NCI-H2196 treated with DMSO at 0.1 percent for 48 hours (cell line): ENCODE measurements around the gene KBTBD7.

ENCODE experiments used
- DNase-seq: peaks from one replicate; lab custom pipeline; 2025; ENCODE audit not compliant: unreplicated experiment; lab: John Stamatoyannopoulos, UW

The KBTBD7 gene, protein sequence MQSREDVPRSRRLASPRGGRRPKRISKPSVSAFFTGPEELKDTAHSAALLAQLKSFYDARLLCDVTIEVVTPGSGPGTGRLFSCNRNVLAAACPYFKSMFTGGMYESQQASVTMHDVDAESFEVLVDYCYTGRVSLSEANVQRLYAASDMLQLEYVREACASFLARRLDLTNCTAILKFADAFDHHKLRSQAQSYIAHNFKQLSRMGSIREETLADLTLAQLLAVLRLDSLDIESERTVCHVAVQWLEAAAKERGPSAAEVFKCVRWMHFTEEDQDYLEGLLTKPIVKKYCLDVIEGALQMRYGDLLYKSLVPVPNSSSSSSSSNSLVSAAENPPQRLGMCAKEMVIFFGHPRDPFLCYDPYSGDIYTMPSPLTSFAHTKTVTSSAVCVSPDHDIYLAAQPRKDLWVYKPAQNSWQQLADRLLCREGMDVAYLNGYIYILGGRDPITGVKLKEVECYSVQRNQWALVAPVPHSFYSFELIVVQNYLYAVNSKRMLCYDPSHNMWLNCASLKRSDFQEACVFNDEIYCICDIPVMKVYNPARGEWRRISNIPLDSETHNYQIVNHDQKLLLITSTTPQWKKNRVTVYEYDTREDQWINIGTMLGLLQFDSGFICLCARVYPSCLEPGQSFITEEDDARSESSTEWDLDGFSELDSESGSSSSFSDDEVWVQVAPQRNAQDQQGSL

DNA sequence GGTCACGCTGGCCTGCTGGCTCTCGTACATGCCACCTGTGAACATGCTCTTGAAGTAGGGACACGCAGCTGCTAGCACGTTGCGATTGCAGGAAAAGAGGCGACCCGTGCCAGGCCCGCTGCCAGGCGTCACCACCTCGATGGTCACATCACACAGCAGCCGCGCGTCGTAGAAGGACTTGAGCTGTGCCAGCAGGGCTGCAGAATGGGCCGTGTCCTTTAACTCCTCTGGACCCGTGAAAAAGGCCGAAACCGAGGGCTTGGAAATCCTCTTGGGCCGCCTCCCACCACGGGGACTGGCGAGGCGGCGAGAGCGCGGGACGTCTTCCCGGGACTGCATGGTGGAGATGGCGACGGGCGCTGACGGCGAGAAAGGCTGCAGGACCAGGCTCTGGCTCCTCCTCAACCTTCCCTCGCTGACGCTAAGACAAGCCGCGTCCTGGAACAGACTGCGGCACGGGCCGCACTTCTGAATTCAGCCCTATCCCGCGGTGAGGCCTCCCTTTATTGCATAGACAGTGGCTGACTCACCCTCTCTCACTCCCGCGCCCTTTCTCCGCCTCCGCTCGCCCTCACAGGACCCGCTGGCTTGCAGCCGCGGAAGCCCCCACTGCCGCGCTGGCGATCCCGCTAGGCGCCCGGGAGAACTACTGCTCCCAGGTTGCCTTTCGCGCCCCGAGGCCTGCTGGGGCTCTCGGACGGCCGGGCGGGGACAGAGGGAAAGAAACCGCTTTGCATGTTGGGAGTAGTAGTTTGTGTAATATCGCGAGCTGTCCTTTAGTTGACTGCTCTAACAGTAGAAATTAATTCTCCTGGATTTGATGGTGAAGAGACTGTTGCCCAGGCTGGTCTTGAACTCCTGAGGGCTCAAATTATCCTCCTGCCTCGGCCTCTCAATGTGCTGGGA, at the start of gene KBTBD7:
KBTBD7 (minus strand) TSS at position 651 of the 906 bp plus-strand sequence; CDS start at position 339, 312 bp downstream.
- DNase-seq, result peak; percentile 69

DNA sequence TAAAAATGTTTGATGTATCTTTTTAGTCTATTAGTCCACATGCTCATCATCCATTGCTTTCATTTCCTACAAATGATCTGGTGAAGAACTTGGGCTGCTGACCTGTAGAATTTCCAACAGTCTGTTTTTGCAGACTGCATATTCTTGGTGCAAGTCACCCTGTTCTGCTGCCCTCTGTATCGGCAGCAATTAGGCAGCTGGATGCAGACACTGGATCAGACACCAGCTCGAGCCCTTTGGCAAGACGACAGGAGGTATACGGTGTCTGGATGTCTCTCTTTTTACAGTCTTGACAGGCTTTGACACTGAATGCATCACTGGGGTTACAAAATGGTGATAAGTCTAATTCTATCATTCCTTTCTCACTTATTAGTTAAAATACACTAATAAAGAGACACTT, 47.3 kb upstream of the KBTBD7 start:
- no peak for DNase-seq

DNA sequence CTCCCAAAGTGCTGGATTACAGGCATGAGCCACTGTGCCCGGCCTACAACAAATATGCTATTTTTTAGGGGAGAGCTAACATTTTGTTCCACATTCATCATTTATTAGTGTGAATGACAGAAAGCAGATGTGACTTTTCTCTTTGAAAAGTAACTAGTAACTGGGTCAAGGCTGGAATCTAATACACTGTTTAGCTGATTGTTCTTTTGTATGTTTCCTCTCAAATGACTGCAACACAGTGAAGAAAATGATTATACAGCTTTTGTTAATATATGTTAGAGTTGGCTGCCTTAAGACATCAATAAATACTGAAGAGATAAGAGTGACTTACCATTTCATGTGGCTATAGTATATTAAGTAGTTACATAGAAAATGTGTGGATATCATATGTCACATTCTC, 42.0 kb upstream of the KBTBD7 start:
- no peak for DNase-seq

DNA sequence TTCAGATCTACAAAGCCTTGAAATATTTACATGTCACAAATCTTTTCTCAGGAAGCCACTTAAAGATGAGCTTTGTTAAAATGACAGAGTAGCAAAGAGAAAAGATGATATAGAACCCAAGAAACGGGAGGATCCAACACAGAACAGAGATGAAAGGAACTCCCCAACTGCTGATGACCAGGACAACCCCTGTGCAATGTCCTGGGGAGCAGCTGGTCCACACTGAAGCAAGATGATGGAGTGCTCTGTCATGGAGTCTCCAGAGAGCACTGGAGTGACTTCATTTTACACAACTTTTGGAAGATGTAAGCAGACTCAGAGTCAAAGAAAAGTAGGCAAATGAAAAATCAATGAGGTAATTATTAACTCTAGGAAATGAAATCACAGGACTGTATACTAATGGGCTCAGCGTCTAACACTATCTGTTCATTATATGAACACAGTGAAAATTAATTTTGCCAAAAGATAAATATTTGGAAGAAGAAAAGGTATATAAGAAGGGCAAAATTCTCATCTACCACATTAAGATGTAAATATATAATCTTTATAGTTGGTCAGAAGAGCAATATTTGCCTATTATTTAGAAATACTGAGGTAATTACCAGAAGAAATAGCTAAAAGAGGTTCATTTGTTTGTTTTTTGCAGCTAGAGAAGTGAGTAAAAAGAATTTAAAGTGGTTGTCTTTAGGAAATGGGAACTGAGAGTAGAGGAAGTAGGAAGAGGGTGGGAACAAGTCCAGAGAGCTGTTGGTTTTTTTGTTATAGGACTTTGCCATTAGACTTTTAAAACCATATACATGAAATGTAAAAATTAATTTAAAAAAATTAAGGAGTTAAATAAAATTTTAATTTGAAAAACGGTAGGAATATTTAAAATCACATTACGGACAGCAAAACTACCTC, 38.5 kb upstream of the KBTBD7 start:
- no peak for DNase-seq

DNA sequence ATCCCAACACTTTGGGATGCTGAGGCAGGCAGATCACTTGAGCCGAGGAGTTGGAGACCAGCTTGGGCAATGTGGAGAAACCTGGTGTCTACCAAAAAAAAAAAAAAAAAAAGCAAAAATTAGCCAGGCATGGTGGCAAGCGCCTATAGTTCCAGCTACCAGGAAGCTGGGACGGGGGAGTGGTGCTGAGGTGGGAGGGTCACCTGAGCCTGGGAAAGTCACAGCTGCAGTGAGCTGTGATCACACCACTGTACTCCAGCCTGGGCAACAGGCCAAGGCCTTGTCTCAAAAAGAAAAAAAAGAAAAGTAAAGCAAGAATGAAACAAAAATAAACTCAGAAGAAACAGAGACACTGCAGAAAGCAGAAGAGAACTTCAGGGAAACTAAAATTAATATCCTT, 37.4 kb upstream of the KBTBD7 start:
- no peak for DNase-seq

DNA sequence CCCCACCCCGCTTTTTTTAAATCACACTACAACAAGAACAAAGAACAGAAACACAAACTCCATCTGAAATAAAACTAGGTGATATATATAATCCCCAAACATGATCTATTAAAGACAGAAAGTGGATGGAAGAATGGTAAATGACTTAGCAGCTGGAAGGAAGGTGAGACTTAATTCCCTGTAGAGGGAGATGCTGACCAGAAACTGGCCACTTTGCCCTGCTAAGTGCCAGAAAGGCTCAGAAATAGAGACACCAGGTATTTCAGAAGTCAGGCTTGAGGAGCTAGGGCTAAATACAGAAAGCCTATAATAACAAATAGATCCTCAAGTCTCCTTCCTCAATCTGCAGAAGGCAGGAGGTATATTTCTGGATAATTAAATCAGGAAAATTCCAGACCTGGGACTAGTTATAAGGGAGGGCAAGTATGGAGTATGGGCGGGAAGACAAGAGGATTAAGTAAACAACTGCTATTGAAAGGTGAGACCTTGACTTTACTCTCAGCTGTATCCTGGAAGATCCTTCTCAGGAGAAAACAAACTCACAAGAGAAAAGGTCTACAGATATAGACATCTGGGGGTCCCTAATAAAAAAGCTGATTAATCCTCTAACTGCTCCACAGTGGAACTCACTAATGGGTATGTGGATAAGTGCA, 36.8 kb upstream of the KBTBD7 start:
- DNase-seq, result no peak

DNA sequence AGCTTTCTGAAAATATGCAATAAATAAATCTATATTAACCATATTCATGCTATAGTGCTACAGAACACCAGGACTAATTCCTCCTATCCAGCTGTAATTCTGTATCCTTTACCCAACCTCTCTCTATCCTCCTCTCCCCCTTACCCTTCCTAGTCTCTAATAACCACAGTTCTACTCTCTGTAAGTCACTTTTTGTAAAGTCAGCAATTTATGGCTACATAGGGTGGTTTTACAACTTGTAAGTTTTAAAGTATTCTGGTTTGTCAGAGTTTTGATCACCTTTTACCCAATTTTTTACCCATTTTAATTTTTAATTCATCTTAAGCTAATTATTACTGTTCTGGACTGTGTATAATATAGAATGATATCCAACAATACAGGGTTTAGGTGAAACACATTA, 35.0 kb upstream of the KBTBD7 start:
- no peak for DNase-seq

DNA sequence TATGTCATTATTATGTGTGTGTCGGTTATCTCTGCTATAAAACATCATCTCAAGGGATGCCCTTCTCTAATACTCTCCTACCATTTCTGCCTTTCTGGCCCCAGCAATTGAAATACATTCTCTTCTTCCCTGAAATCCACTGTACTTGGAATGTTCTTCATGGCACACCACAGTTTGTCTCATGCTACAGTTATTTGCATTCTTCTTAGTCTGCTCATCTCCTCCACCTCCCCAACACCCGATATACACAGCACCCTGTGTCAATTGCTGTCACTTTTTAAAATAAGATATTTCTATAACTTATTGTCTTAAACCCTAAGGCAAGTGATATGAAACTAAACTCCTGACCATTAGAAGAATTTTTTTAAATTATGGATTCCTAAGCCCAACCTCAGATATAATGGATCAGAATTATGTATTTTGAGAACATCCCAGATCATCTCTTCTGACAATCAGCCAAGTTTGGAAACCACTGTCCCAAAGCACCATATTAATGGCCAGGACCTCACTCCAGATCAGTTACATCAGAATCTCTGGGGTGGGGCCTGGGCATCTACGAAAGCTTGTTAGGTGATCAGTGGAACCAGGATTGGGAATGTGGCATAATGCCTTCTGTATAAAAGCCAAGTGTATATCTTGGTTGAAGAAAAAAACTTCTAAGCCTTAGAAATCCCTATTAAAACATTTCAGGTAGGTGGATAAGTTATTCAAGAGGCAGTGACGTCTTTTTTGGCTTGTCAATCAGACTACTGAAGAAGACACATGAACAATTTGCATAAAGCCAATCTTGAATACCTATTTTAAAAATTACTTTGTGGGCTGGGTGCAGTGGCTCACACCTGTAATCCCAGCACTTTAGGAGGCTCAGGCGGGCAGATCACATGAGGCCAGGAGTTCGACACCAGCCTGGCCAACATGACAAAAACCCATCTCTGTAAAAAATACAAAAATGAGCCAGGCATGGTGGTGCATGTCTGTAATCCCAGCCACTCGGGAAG, 30.0 kb upstream of the KBTBD7 start:
- no peak for DNase-seq

DNA sequence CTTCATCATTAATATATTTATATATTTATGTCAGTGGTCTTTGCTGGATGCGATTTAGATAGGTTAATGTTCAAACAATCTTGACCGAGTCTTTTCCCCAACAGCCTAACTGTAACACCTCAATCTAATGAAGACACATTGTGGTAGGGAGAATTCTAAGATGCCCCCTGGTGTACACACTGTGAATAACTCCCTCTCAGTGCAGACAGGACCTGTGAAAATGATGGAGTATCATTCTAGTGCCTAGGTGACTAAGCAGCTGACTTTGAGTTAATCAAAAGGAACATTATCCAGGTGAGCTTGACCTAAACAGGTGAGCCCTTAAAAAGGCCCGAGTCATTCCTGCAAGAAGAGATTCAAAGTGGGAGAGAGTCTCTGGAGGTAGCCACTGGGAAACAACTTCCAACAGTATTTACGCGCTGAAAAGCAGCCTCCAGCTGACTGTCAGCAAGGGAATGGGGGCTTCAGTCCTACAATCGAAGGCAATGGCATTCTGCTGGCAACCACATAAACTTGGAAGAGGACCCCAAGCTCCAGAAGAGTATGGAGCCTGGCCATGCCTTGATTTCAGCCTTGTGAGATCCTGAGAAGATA, 28.0 kb upstream of the KBTBD7 start:
- DNase-seq, result no peak

DNA sequence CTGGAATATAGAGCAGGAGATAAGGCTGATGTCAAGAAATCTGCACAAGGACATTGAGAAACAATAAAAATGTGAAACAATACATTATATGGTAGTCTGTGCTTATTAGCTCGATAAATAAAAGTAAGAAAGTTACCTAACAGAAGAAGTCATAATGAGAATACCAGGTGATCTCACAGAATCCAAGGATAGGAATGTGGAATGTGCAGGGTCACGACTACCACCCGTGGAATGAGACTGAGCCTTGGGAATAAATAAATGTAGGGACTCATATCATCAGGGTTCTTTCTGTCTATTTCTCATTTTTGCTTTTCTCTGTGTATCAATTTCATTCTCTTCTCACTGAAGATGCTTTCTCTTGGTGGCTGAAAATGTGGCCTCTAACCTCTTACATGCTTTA, 26.0 kb upstream of the KBTBD7 start:
- no peak for DNase-seq

DNA sequence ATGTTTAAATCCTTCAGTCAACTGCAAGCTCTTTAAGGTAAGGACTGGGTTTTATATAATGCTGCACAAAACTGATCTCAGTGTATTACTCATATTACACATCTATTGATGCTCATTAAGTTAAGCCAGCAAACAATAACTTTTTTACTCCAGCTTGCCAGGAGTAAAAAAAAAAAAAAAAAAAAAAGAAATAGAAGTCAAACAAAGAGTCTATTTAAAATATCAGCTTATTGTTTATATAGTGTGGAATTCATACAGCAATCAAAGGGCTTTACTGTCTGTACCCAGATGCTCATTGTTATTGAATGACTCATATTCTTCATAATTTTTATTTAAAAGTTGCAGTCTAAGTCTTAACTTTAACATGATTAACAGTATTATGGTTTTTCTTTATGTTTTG, 21.8 kb upstream of the KBTBD7 start:
- no peak for DNase-seq

DNA sequence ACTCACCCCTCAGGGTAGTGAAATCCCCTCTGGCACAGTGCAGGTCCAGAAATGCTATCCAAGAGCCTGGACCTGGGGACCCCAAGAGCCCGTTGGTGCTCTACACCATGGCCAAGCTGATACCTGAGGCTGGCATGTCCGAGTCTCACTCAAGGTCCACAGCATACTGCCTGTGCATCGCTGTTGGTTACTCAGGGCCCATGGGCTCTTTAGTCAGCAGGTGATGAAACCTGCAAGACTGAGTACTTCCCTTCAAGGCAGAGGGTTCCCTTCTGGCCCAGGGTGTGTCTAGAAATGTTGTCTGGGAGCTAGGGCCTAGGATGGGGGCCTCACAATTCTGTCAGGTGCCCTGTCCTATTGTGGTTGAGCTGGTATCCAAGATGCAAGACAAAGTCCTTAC, 19.6 kb upstream of the KBTBD7 start:
- DNase-seq, result no peak

DNA sequence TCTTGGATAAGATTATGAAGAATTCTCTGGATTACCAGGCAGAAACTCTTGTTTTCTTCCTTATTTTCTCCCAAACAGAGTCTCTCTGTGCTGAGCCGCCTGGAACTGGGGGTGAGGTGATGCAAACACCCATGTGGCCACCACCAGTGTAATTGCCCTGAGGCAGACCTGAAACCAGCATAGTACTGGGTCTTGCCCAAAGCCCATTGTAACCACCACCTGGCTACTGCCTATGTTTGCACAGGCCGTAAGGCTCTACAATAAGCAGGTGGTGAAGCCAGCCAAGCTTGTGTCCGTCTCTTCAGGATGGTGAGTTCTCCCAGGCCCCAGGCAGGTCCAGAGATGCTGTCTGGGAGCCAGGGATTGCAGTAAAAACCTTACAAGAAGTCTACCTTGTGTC, 18.9 kb upstream of the KBTBD7 start:
- DNase-seq, result no peak

DNA sequence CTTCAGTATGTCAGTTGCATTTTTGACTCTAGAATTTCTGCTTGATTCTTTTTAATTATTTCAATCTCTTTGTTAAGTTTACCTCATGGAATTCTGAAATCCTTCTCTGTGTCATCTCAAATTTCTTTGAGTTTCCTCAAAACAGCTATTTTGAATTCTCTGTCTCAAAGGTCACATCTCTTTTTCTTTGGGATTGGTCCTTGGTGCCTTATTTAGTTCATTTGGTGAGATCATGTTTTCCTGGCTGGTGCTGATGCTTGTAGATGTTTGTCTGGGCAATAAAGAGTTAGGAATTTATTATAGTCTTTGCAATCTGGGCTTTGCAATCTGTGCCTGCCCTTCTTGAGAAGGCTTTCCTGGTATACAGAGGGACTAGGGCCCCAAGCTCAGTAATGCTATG, 18.5 kb upstream of the KBTBD7 start:
- DNase-seq, result no peak

DNA sequence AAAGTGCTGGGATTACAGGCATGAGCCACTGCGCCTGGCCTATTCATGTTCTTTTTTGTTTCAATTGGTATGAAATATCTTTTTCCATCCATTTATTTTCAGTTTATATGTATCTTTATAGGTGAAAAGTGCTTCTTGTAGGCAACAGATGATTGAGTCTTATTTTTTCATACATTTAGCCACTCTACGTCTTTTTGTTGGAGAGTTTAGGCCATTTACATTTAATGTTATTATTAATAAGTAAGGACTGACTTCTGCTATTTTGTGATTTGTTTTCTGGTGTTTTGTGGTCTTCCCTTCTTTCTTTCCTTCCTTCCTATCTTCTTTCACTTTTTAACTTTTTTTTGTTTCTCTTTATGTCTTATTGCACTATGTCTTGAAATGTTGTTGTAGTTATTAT, 16.7 kb upstream of the KBTBD7 start:
- DNase-seq, result no peak

DNA sequence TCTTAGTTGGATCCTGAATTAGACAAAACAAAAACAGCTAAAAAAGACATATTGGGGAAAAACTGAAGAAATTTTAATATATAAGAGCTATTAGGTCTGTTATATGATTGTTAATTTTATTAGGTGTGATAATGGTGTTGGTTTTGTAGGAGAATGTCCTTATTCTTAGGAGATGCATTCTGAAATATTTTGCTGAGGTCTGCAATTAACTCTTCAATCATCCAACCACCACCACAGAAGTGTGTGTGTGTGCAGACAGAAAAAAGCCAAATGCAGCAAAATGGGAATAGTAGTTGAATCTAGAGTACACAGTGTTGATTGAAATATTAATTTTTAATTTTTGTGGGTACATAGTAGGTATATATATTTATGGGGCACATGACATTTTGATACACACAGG, 12.1 kb upstream of the KBTBD7 start:
- no peak for DNase-seq

DNA sequence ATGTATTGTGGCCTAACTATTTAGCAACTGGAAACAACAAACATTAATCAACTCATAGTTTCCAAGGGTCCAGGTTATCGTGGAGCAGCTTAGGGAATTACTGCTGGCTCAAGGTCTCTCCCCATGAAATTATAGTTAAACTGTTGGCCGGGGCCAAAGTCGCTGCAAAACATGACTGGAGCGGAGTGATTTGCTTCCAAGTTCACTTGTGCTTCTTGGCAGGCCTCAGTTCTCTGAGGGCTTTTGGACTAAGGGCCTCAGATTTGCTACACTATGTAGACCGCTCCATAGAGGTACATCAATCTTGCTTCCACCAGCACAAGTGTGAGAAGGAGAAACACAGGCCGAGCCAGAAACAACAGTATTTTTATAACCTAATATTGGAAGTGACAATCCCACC, 9.4 kb upstream of the KBTBD7 start:
- DNase-seq, result no peak

DNA sequence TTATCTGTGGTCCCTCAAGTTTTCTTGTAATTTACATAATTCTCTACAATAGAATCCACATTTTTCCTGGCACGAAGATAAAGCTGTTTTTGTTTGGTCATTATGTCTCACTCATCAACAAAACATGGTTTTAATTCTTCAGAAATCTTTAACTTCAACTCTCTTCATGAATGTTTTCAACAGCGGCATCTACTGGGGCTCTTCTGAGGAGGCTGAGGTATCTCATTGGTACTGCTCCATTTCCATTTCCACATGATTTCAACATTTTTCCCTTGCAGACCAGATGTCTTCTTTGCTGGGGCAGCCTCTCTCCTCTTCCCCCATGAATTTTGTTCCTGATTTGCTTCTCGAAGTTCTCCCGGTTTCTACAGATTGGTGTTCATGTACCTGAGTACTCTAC, 5.8 kb upstream of the KBTBD7 start:
- no peak for DNase-seq

DNA sequence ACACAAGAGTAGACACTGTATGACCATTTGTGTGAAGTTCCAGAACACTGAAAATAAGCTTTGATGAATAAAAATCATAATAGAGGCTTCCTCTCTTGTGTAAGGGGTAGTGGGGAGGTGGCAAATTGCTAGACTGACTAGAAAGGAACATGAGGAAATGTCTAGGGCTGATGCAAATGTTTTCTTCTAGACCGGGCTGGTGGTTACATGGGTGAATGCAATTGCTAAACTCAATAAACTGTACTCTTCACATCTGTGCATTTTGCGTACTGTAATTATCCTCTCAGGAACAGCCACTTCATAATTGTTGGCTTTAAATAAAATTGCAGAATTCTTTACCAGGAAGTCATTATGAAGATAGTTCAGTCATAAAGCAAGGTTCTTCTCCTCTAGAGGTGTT, 5.2 kb upstream of the KBTBD7 start:
- DNase-seq, result no peak
